C4-2B (cell line): ENCODE measurements around the gene PTGDS.

Experiments
- CTCF ChIP-seq: fragments of 450-650 bp; conservative IDR thresholded peaks from 2 replicates; pipeline ENCODE4 v1.5.1; 2017; ENCODE audit warnings: mild to moderate bottlenecking
- ZFX ChIP-seq: fragments of 450-650 bp; IDR thresholded peaks from 2 replicates; pipeline ENCODE4 v1.6.1; 2017

- TF ChIP-seq CTCF (no peak), ZFX (no peak)
Measured at GRCh38 chr9:136995772-136996311, 18.5 kb downstream of the PTGDS start.
